Body of pancreas (tissue), 4 donors: ENCODE results near the gene MAD1L1. TPM values are rescaled to one million over a fixed set of nuclear protein-coding genes. Genes with fewer than 3 reads are reported as not detected.

Experiments
- ATAC-seq: fragments of 150-250 bp; one replicate; pipeline ENCODE4 v1.9.1; 2016
- DNase-seq, 4 donors: peaks; one replicate each; pipeline ENCODE4 v3.0.0-alpha.2; 2019
- H3K27ac ChIP-seq, 4 donors: fragments of 200-600 bp; sonication (generic); 1 replicate in 3 of 4; 2 replicates in 1 of 4; pipeline versions ENCODE4 v1.5.1 to v1.6.1; 2016 to 2019; ENCODE audit warnings: mild to moderate bottlenecking in 1 of 4, mixed read lengths in 1 of 4, moderate library complexity in 1 of 4
- H3K27me3 ChIP-seq, 2 donors: fragments of 200-600 bp; sonication (generic); one replicate each; pipeline ENCODE4 v1.6.0; 2016; ENCODE audit warnings: mild to moderate bottlenecking in 1 of 2
- H3K36me3 ChIP-seq, 2 donors: fragments of 200-600 bp; sonication (generic); replicated peaks in 1 of 2; 2 replicates each; pipeline ENCODE4 v1.5.1; 2016; ENCODE audit warnings: low read depth in 2 of 2; ENCODE audit not compliant: insufficient read depth in 1 of 2
- H3K4me1 ChIP-seq: fragments of 200-600 bp; sonication (generic); one replicate; pipeline ENCODE4 v1.6.0; 2016
- H3K4me3 ChIP-seq, 2 donors: fragments of 200-600 bp; sonication (generic); 1 replicate in 1 of 2; 2 replicates in 1 of 2; pipeline ENCODE4 v1.5.1; 2016 to 2019
- H3K9me3 ChIP-seq, 3 donors: fragments of 200-600 bp; sonication (generic); 1 replicate in 2 of 3; 2 replicates in 1 of 3; pipeline ENCODE4 v1.5.1; 2016
- CTCF ChIP-seq, 7 experiments: fragments of 450-650 bp in 4 of 7; fragments of 200-600 bp in 3 of 7; sonication (generic) in 3 of 7; IDR thresholded peaks; one replicate each; pipeline ENCODE4 v1.5.1; 2016 to 2019; ENCODE audit warnings: antibody characterized with exemption in 7 of 7
- POLR2A ChIP-seq, 3 donors: fragments of 450-650 bp; IDR thresholded peaks; one replicate each; pipeline ENCODE4 v1.6.1; 2016; ENCODE audit warnings: antibody characterized with exemption in 3 of 3, mild to moderate bottlenecking in 2 of 3
- WGBS, 2 donors: methylation state at CpG; one replicate each; pipeline ENCODE4 v1.1.5; 2017; 5-methylcytosine and 5-hydroxymethylcytosine counted together
- intact Hi-C: fragments of 100-400 bp; cut with DNase I; formaldehyde crosslinking; loops from one replicate; pipeline ENCODE4 v1.15.1; 2023
- total RNA-seq, 2 donors: library from RNA; depleted of rRNA; stranded (reverse); fragments of >200 nt; gene quantifications; one replicate each; pipeline ENCODE4 v1.1.0, GENCODE V29; 2016

MAD1L1 gene
- total RNA-seq, 2 donors from 2014 or later: 14.0 to 66.9 TPM

- 87 to 88% methylated on average over 25 of the region's 25 CpGs for WGBS, 2 donors
- intact Hi-C loops: no loop called here
- Histone ChIP-seq H3K4me3 (no peak overlapping the region), H3K9me3 (no peaks in the 10 kb centered on the region), H3K27me3 (no peaks in the 10 kb centered on the region), H3K27ac (no peak overlapping the region), H3K36me3 (no peaks in the 10 kb centered on the region), H3K4me1 (no peaks in the 10 kb centered on the region)
- ATAC-seq (peak; percentile 25), DNase-seq (peak in 1 of 4 donors; percentile 28)
- TF ChIP-seq CTCF (IDR thresholded peaks at IDR 0.05): peak in 1 of 7 experiments; percentile 5
- no peak for TF ChIP-seq POLR2A (IDR thresholded peaks at IDR 0.05)
Observed at GRCh38 chr7:2123360-2123759, 109.4 kb downstream of the MAD1L1 start.

- intact Hi-C loops: no loop called here
- Histone ChIP-seq H3K4me1 (no peaks in the 10 kb centered on the region), H3K36me3 (no peaks in the 10 kb centered on the region), H3K4me3 (no peak overlapping the region), H3K27me3 (no peaks in the 10 kb centered on the region), H3K9me3 (no peaks in the 10 kb centered on the region), H3K27ac (no peak overlapping the region)
- ATAC-seq (no peak), DNase-seq (no peak)
- TF ChIP-seq POLR2A (IDR thresholded peaks at IDR 0.05) (no peak), CTCF (IDR thresholded peaks at IDR 0.05) (no peak)
- WGBS, 2 donors: 94 to 95% methylated on average over 5 to 15 of the region's 16 CpGs
Observed at GRCh38 chr7:2122651-2123050, 110.1 kb downstream of the MAD1L1 start.

GRCh38 chr7:2120841-2121830 lies 111.6 kb downstream of the MAD1L1 start:
- Histone ChIP-seq H3K27me3 (no peaks in the 10 kb centered on the region), H3K4me3 (no peak overlapping the region), H3K9me3 (no peaks in the 10 kb centered on the region), H3K4me1 (no peaks in the 10 kb centered on the region), H3K27ac (no peak overlapping the region), H3K36me3 (no peaks in the 10 kb centered on the region)
- DNase-seq (no peak), ATAC-seq (no peak)
- no peak for TF ChIP-seq CTCF (IDR thresholded peaks at IDR 0.05)
- no peak for TF ChIP-seq POLR2A (IDR thresholded peaks at IDR 0.05)
- WGBS, 2 donors: 90% methylated on average over 16 to 36 of the region's 37 CpGs
- intact Hi-C loops: no loop called here

DNA sequence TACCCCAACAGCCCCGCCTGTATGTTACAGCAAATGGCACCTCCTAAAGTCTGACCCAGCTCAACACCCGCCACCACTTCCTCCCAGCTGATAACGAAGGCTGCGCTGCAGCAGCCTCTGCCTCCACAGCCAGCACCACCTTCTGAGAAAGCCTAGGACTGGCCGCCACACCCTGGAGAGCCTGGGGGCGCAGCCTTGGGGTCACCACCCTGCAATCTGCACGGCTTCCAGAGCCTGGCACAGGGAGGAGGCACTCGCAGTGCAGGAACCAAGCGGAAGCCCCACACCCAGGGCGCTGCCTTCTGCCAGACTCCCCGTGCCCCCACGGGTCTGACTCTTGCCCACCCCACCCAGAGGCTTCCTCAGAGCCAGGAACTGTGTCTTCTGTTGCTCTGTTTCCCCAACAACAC lies 112.5 kb downstream of the MAD1L1 start:
- Histone ChIP-seq H3K4me3 (no peak overlapping the region), H3K36me3 (no peaks in the 10 kb centered on the region), H3K9me3 (no peaks in the 10 kb centered on the region), H3K4me1 (no peaks in the 10 kb centered on the region), H3K27me3 (no peaks in the 10 kb centered on the region), H3K27ac (no peak overlapping the region)
- intact Hi-C loops: no loop called here
- ATAC-seq (no peak), DNase-seq (no peak)
- WGBS, 2 donors: 75 to 98% methylated on average over 9 to 12 of the region's 12 CpGs
- TF ChIP-seq POLR2A (IDR thresholded peaks at IDR 0.05) (no peak), CTCF (IDR thresholded peaks at IDR 0.05) (no peak)
